Cerebellar nuclear complex (tissue), 1 donor: ENCODE data around the gene CCDC148.
"Not testable (repeated sequence)": the region's sequence is repeated elsewhere in the genome, so short reads cannot be mapped to it uniquely, and the experiment has no call there.

Experiments used
- DNase-seq, 2 experiments: peaks; one replicate each; lab custom pipeline; 2025; lab: John Stamatoyannopoulos, UW

The CCDC148 gene

GRCh38 chr2:158291544-158292180, 164.9 kb downstream of the CCDC148 start:
- DNase-seq, result no peak

DNA sequence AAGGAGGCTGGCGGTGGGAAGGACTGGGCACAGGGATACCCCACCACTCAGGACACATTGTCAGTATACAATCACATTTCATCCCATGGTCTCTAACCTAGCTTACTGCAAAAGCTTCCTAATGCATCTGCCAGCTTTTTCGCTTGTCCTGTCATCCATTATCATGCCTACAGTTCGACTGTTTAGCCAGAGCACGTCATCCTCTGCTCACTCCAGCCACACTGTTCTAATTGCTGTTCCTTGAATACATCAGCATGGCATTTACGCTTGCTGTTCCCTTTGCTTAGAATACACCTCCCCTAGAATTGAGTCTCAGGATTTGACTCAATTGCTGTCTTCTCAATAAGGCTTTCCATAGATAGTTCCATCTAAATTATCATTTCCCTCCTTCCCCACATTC, 166.3 kb downstream of the CCDC148 start:
- DNase-seq, result no peak

GRCh38 chr2:158276619-158277471, 179.7 kb downstream of the CCDC148 start:
- no peak for DNase-seq

GRCh38 chr2:158273791-158274190, 182.8 kb downstream of the CCDC148 start:
- DNase-seq, result no peak

DNA sequence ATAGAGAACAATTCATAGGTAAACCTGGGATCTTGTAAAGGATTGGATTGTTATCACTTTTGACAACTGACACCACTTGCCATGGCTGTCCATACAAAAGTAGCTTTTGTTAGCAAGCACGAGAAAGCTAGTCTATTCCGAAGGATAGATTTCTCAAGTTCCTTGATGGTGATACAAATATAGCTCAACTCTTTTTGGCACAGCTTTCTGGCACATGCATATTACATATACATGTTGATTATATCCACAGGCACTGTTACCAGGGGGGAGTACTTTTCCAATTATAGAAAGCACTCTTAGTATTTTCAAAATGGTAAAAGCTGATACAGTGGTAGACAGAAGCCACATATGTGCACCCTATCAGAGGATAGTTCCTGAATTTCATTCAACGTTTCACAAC, 186.0 kb downstream of the CCDC148 start:
- no peak for DNase-seq

DNA sequence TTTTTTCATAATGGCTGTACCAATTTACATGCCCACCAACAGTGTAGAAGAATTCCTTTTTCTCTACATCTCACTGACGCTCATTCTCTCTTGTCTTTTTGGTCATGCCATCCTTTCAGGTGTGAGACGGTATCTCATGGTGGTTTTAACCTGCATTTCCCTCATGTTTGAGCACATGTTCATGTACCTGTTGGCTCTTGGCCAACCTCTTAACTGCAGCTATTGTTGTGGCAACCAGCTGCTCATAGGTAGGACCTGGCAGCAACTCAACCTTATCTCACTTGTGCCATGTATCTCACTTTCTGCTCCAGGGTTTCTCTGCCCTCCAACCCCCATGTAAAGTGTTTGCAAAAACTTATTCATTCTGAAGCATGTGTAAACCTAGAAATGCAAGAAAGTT, 187.4 kb downstream of the CCDC148 start:
- DNase-seq, result no peak

GRCh38 chr2:158266111-158266510, 190.4 kb downstream of the CCDC148 start:
- DNase-seq, result no peak

- DNase-seq, result no peak
These were observed 201.3 kb downstream of the CCDC148 start for GRCh38 chr2:158255257-158255656.

- no peak for DNase-seq
These were observed 203.4 kb downstream of the CCDC148 start for GRCh38 chr2:158253170-158253569.

GRCh38 chr2:158251356-158251755, 205.2 kb downstream of the CCDC148 start:
- no peak for DNase-seq

DNA sequence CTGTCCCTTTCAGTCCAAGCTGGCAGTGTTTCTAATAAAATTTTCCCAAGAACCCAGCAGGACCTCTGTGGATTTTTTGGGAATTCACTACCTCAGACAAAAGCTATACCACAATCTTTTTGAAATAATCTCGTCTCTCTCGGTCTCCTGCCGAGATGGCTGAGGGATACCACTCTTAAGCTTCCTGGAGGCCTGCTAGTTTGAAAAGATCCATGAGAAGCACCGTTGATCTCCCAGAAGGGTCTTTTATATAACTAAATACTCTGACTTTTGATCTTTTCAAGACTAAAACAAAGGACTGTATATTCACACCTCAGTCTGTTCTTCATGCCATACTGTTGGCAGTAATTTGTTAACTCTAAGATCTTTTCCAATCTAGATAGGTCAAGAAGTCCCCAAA, 213.2 kb downstream of the CCDC148 start:
- no peak for DNase-seq

GRCh38 chr2:158242280-158242679, 214.3 kb downstream of the CCDC148 start:
- no peak for DNase-seq

DNA sequence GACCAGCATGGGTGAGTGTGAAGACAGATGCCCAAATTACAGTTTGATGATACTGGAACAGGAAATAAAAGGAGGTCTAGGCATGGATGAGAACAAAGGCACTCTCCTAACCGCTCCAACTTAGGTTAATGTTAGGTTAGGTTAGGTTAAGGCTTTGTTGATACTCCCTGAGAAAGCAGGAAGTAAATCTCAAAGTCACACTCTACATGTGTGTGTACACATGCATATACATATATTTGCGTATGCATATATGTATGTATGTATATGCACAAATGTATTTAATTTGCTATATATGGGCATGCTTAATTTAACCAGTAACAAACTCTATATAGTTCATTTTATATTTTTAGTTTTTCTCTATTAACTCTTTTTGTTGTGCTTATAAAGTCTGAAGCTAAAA, 215.6 kb downstream of the CCDC148 start:
- no peak for DNase-seq

GRCh38 chr2:158239271-158239670, 217.3 kb downstream of the CCDC148 start:
- no peak for DNase-seq

DNA sequence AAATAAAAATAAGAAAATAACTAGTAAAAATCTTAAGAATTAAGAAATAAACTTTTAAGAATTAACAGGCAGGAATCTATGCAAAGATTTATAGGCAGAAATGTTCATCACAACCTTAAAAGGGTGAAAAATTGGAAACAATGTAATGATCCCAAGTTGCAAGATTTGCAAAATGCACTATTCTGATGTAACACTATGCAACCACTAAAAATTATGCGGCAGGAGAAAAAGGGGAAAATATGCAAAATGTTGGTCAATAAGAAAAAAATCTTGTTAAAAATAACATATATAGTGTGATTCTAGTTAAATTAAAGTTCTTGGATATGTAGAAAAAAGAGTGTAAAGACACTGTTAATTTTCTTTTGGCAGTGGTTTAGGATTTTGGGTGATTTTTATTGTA, 222.1 kb downstream of the CCDC148 start:
- no peak for DNase-seq

GRCh38 chr2:158232476-158232875, 224.1 kb downstream of the CCDC148 start:
- DNase-seq, result no peak

GRCh38 chr2:158228943-158229508, 227.5 kb downstream of the CCDC148 start:
- DNase-seq, result no peak

DNA sequence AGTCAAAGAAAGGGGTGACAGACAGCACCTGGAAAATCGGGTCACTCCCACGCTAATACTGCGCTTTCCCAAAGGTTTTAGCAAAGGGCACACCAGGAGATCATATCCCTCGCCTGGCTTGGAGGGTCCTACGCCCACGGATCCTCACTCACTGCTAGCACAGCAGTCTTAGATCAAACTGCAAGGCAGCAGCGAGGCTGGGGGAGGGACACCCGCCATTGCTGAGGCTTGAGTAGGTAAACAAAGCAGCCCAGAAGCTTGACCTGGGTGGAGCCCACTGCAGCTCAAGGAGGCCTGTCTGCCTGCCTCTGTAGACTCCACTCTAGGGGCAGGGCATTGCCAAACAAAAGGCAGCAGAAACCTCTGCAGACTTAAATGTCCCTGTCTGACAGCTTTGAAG, 233.5 kb downstream of the CCDC148 start:
- not testable (repeated sequence) for DNase-seq

DNA sequence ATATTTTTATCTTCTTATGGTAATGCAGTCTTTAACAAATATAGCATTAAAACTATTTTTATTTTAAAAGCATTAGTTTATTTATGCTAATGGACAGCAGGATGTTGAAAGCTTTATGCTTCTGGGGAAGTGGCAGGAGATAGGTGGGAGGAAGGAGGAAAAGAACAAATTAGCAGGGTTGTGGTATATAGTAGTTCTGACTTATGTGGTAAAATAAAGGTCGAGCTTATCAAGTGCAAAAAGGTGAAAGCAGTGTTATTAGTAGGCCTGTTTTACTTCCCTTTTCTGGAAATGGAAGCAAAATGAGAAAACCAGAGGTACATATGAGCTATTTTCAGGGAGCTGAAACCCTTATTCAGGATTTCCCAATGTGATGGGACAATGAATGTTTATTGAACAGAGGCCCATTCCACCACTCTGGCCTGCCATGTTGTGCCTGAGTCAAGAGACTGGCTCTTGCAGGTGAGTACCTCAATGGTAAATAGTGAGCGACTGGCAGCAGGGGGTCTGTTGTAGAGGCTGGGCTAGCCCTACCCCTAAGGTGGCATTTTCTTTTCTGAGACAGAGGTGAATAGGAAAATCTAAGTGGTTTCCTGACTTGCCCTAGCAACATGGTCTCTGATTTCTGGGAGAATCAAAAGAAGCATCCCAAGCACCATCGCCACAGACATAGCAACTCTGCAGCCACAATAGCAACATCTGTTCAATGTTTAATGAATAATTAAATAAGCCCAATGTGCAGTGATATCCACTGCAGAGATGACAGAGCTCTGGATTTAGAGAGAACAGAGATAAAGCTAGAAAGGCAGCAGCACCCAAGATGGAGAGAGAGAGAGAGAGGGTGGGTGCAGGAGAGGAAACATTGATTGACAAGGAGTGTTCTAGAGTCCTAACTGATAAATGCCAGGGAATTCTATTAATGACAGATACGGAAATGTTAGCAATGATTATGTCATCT, 235.2 kb downstream of the CCDC148 start:
- no peak for DNase-seq

DNA sequence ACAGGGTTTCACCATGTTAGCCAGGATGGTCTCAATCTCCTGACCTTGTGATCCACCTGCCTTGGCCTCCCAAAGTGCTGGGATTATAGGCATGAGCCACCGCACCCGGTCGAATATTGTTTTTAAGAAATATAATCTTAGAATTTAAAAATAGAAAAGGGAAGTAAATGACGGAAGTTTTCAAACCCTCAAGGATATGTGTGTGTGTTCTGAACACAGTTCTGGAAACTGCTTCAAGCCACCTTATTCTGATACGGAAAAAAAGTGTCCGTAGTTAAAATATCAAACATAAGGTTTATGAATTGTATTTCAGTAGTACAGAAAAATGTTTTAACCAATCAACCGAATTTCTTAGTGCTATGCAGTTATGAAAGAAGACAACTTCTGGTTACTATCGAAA, 239.0 kb downstream of the CCDC148 start:
- no peak for DNase-seq

GRCh38 chr2:158214431-158214830, 242.1 kb downstream of the CCDC148 start:
- no peak for DNase-seq

GRCh38 chr2:158213773-158214172, 242.8 kb downstream of the CCDC148 start:
- DNase-seq, result no peak
